ENCODE data around the gene ADGRD2. TPM values are rescaled to one million over a fixed set of nuclear protein-coding genes. Genes with fewer than 3 reads are reported as not detected.

ADGRD2 gene
- not detected in 2 replicates for total RNA-seq (2014; rRNA removed; shearing (Covaris generic))

- no peak for DNase-seq
- Histone ChIP-seq H3K9me3 (replicated peaks) (no peaks in the 10 kb centered on the region), H3K4me1 (no peaks in the 10 kb centered on the region), H3K36me3 (no peaks in the 10 kb centered on the region), H3K4me3 (no peak within 1 kb of the TSS), H3K27ac (no peak within 1 kb of the TSS), H3K27me3 (no peaks in the 10 kb centered on the region)
These were observed at the start of gene ADGRD2 for GRCh38 chr9:124450241-124450924. TSS of gene ADGRD2 (plus strand) at chr9:124450451. CDS start at chr9:124451667, 1,216 bp downstream.

- H3K9me3 ChIP-seq (replicated peaks): no peaks in the 10 kb centered on the region
- H3K36me3 ChIP-seq: peaks cover 56% of the 10 kb centered on the region
These were observed 47.0 kb upstream of the ADGRD2 start for GRCh38 chr9:124403246-124403645.

GRCh38 chr9:124409410-124409809 is 40.8 kb upstream of the ADGRD2 start:
- H3K27me3 ChIP-seq: no peaks in the 10 kb centered on the region
- peaks cover 91% of the 10 kb centered on the region for H3K36me3 ChIP-seq
- H3K9me3 ChIP-seq (replicated peaks): no peaks in the 10 kb centered on the region
- no peak overlapping the region for H3K27ac ChIP-seq
- DNase-seq: no peak
- no peak overlapping the region for H3K4me3 ChIP-seq
- H3K4me1 ChIP-seq: no peaks in the 10 kb centered on the region

More at GRCh38 chr9:124403246-124403645, 47.0 kb upstream of the ADGRD2 start:
- Histone ChIP-seq H3K4me3 (no peak overlapping the region), H3K27ac (no peak overlapping the region), H3K4me1 (peaks cover 33% of the 10 kb centered on the region), H3K27me3 (no peaks in the 10 kb centered on the region)
- no peak for DNase-seq

- no peak for DNase-seq
- Histone ChIP-seq H3K4me3 (no peak overlapping the region), H3K27me3 (no peaks in the 10 kb centered on the region), H3K9me3 (replicated peaks) (no peaks in the 10 kb centered on the region), H3K4me1 (no peaks in the 10 kb centered on the region), H3K27ac (no peak overlapping the region), H3K36me3 (peaks cover 84% of the 10 kb centered on the region)
These were observed 39.8 kb upstream of the ADGRD2 start for GRCh38 chr9:124410321-124410913.

GRCh38 chr9:124411514-124412227 is 38.6 kb upstream of the ADGRD2 start:
- peaks cover 73% of the 10 kb centered on the region for H3K36me3 ChIP-seq
- H3K9me3 ChIP-seq (replicated peaks): no peaks in the 10 kb centered on the region
- no peaks in the 10 kb centered on the region for H3K27me3 ChIP-seq
- DNase-seq: no peak
- peaks cover 4% of the 10 kb centered on the region; the same call in 1 of the 2 replicates for H3K4me1 ChIP-seq
- no peak overlapping the region for H3K27ac ChIP-seq
- no peak overlapping the region for H3K4me3 ChIP-seq

GRCh38 chr9:124412228-124412575 is 38.0 kb upstream of the ADGRD2 start:
- Histone ChIP-seq H3K4me1 (peaks cover 4% of the 10 kb centered on the region; the same call in 1 of the 2 replicates), H3K9me3 (replicated peaks) (no peaks in the 10 kb centered on the region), H3K36me3 (peaks cover 68% of the 10 kb centered on the region), H3K4me3 (no peak overlapping the region), H3K27me3 (no peaks in the 10 kb centered on the region), H3K27ac (no peak overlapping the region)
- DNase-seq: no peak

GRCh38 chr9:124414612-124415011 is 35.6 kb upstream of the ADGRD2 start:
- peak overlapping the region; percentile 77 for H3K27ac ChIP-seq
- H3K9me3 ChIP-seq (replicated peaks): no peaks in the 10 kb centered on the region
- H3K4me1 ChIP-seq: peaks cover 4% of the 10 kb centered on the region; the same call in 1 of the 2 replicates
- peak overlapping the region; percentile 87 for H3K4me3 ChIP-seq
- H3K36me3 ChIP-seq: peaks cover 46% of the 10 kb centered on the region
- no peaks in the 10 kb centered on the region for H3K27me3 ChIP-seq
- no peak for DNase-seq

GRCh38 chr9:124415102-124415851 is 35.0 kb upstream of the ADGRD2 start, which contains the start of gene PSMB7:
TSS of gene PSMB7 (minus strand) at chr9:124415442. CDS start at chr9:124415425, 17 bp downstream.
- no peaks in the 10 kb centered on the region for H3K9me3 ChIP-seq (replicated peaks)
- H3K36me3 ChIP-seq: peaks cover 42% of the 10 kb centered on the region
- peak within 1 kb of the TSS; percentile 77 for H3K27ac ChIP-seq
- H3K27me3 ChIP-seq: no peaks in the 10 kb centered on the region
- peak within 1 kb of the TSS; percentile 87 for H3K4me3 ChIP-seq
- DNase-seq: peak; percentile 98 to 99
- H3K4me1 ChIP-seq: peaks cover 4% of the 10 kb centered on the region; the same call in 1 of the 2 replicates

- H3K27me3 ChIP-seq: no peaks in the 10 kb centered on the region
- peak overlapping the region; percentile 77; the same call in 1 of the 2 replicates for H3K27ac ChIP-seq
- peaks cover 4% of the 10 kb centered on the region; the same call in 1 of the 2 replicates for H3K4me1 ChIP-seq
- H3K9me3 ChIP-seq (replicated peaks): no peaks in the 10 kb centered on the region
- peak overlapping the region; percentile 87 for H3K4me3 ChIP-seq
- peaks cover 35% of the 10 kb centered on the region for H3K36me3 ChIP-seq
- peak in 1 of 2 experiments; percentile 43 for DNase-seq
These were observed 34.3 kb upstream of the ADGRD2 start for GRCh38 chr9:124415852-124416484.

GRCh38 chr9:124419832-124420489 is 30.3 kb upstream of the ADGRD2 start:
- DNase-seq: no peak
- Histone ChIP-seq H3K27me3 (peaks cover 8% of the 10 kb centered on the region), H3K27ac (no peak overlapping the region), H3K36me3 (0 out of 2 replicates have a peak, but pooled peaks cover 2% of the 10 kb centered on the region), H3K4me3 (no peak overlapping the region), H3K9me3 (replicated peaks) (no peaks in the 10 kb centered on the region), H3K4me1 (peaks cover 4% of the 10 kb centered on the region; the same call in 1 of the 2 replicates)

GRCh38 chr9:124420991-124421543 is 29.2 kb upstream of the ADGRD2 start:
- Histone ChIP-seq H3K9me3 (replicated peaks) (no peaks in the 10 kb centered on the region), H3K27me3 (peaks cover 8% of the 10 kb centered on the region), H3K4me1 (no peaks in the 10 kb centered on the region), H3K27ac (no peak overlapping the region), H3K4me3 (no peak overlapping the region), H3K36me3 (no peaks in the 10 kb centered on the region)
- DNase-seq: no peak

- no peak for DNase-seq
- peaks cover 8% of the 10 kb centered on the region for H3K27me3 ChIP-seq
- no peak overlapping the region for H3K27ac ChIP-seq
- H3K4me3 ChIP-seq: no peak overlapping the region
- H3K4me1 ChIP-seq: no peaks in the 10 kb centered on the region
- H3K9me3 ChIP-seq (replicated peaks): no peaks in the 10 kb centered on the region
- H3K36me3 ChIP-seq: no peaks in the 10 kb centered on the region
These were observed 27.1 kb upstream of the ADGRD2 start for GRCh38 chr9:124423155-124423554.

GRCh38 chr9:124423591-124423990 is 26.7 kb upstream of the ADGRD2 start:
- Histone ChIP-seq H3K27me3 (peaks cover 8% of the 10 kb centered on the region), H3K4me3 (no peak overlapping the region), H3K27ac (no peak overlapping the region), H3K9me3 (replicated peaks) (no peaks in the 10 kb centered on the region), H3K4me1 (peaks cover 2% of the 10 kb centered on the region; the same call in 1 of the 2 replicates), H3K36me3 (no peaks in the 10 kb centered on the region)
- peak; percentile 39 to 51 for DNase-seq
